Measurements from ENCODE around the gene EXD3. TPM values are rescaled to one million over a fixed set of nuclear protein-coding genes. Genes with fewer than 3 reads are reported as not detected.

Gene EXD3
- total and polyA plus RNA-seq, 9 of the 15 experiments (the other 6 are each of a cell fraction or from before 2014, with no cell fraction given): 0.29 to 12.5 (median 3.9) TPM

DNA sequence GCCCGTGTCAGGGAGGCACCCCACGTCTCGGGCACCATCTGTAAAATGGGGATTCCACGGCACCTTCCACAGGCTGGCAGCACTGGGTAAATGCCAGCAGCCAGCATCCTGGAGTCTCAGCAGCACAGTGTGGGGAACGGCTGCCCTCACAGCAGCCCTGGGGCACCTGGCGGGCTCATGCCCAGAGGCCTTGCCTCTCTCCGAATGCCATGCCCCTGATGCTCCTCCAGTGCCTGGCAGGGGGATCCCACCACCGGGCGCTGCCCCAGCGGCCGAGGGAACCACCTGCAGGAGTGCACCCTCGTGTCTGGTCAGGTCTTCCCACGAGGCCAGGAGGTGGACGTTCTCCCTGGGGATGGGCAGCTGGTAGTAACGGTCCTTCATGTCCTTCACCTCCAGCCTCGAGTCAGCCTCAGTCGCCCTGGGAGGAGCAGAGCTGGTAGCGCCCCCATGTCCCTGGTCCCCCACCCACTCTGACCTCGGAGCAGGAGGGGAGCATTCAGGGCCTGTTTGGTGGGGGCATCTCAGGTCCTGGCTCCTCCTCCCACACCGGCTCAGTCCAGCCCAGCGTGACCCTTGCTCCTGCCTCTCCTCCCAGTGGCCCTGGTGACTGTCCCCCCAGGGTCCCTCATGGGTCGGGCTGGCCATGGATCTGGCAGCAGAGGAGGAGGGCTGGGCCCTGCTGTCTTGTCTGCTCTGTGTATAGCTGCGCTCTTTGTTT lies 71.0 kb downstream of the EXD3 start (continued):
- TF ChIP-seq BHLHE40 (IDR thresholded peaks at IDR 0.05; ENCODE audit: low read length) (no peak), FIP1L1 (IDR thresholded peaks at IDR 0.05; ENCODE audit: low read depth, low read length, poor library complexity, severe bottlenecking) (no peak), CTBP1 (IDR thresholded peaks at IDR 0.05; ENCODE audit: borderline replicate concordance) (no peak), ZC3H11A (IDR thresholded peaks at IDR 0.05; ENCODE audit: low read depth, low read length) (no peak), MXI1 (IDR thresholded peaks at IDR 0.05; ENCODE audit: low read depth, low read length) (no peak), ARHGAP35 (IDR thresholded peaks at IDR 0.05; ENCODE audit: partially characterized antibody) (no peak), FOXK1 (CRISPR knock-in tag; IDR thresholded peaks at IDR 0.05; ENCODE audit: borderline replicate concordance) (no peak)

DNA sequence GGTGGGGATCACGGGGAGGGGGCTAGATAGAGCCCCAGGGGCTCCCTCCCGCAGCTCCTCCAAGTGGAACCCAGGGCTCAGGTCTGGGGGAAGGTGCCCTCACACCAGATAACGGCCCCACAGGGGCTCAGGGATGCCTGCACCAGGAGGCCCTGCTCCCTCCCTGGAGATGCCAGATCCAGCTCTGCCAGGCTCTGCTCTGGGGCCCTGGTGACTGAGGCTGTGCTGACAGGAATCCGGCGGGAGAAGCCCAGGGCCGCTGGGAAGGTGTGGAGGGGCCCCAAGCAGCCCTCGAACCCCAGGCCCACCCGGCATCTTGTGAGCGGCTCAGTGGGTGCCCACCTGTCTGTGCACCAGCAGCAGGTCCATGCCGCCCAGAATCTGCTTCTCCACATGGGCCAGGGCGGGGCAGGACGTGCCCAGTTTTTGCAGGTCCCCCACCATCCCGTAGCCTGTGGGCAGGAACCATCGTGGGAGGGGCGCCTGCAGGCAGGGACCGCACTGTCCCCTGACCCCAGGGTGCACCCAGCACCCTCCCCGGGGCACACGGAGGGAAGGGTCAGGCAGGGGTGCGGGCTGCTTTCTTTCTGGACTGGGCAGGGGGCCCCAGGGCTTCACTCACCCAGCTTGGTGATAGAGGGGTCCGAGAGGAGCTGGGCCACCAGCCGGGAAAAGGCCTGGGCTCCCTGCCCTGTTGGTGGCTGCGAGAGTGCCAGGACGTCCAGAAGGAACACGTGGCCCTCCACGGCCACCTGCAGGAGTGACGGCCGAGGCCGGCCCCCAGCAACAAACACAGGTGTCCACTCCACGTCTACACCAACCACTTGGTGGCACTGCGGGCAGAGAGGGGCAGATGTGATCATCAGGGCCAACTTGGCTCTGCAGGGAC lies 72.0 kb downstream of the EXD3 start:
- no peaks in the 10 kb centered on the region for H3K36me3 ChIP-seq (ENCODE audit: control insufficient read depth, insufficient read depth, low read length)
- H3K4me2 ChIP-seq (ENCODE audit: insufficient read depth, low read length): no peak overlapping the region
- intact Hi-C loops (cut with micrococcal nuclease): no loop called here
- ATAC-seq: no peak
- H3K27me3 ChIP-seq (ENCODE audit: control insufficient read depth in 2 of 2, insufficient read depth in 2 of 2, low read length in 2 of 2): peaks cover 2 to 21% of the 10 kb centered on the region in 2 experiments; a peak in 2 of 5 replicates
- H3K4me3 ChIP-seq: no peak overlapping the region
- peaks cover 0 to 35% of the 10 kb centered on the region in 2 experiments; a peak in 2 of 5 replicates for H3K4me1 ChIP-seq (replicated peaks in 1 of 2; ENCODE audit: control insufficient read depth in 2 of 2, insufficient read depth in 2 of 2, low read length in 2 of 2)
- H3K9me1 ChIP-seq (ENCODE audit: control insufficient read depth, insufficient read depth, low read length): no peaks in the 10 kb centered on the region
- H4K20me1 ChIP-seq (replicated peaks; ENCODE audit: control insufficient read depth, insufficient read depth, low read length): no peaks in the 10 kb centered on the region
- no TSS peak for BruUV-seq (replicated peaks)
- ChIA-PET POLR2A (no interaction called here), CTCF (ENCODE audit: low intra/inter-chr PET ratio) (no interaction called here)
- H3K9me3 ChIP-seq (replicated peaks; ENCODE audit: control insufficient read depth, insufficient read depth, low read depth, low read length): peaks cover 12% of the 10 kb centered on the region
- no peaks in the 10 kb centered on the region for H3K79me2 ChIP-seq (ENCODE audit: control insufficient read depth, insufficient read depth, low read length)
- 12% methylated on average over 23 of the region's 30 CpGs for WGBS (ENCODE audit: insufficient coverage, low coverage, missing lambda C conversion rate)
- no peak for DNase-seq (ENCODE audit: extremely low read depth in 1 of 4, low spot score in 3 of 4)
- H3K27ac ChIP-seq (ENCODE audit: extremely low read depth, low read depth, low read length): no peak overlapping the region
- in situ Hi-C loops (cut with MboI): no loop called here
- no peak overlapping the region for H3K9ac ChIP-seq (ENCODE audit: insufficient read depth in 1 of 2, low read depth in 2 of 2, low read length in 2 of 2)
- H2AFZ ChIP-seq (ENCODE audit: low read depth, low read length): no peak overlapping the region
- no peak for FAIRE-seq
- TF ChIP-seq ZBTB17 (CRISPR knock-in tag; IDR thresholded peaks at IDR 0.05) (no peak), RAD51 (IDR thresholded peaks at IDR 0.05; ENCODE audit: borderline replicate concordance, low read depth) (no peak), ZNF436 (CRISPR knock-in tag; IDR thresholded peaks at IDR 0.05) (no peak)
- TF ChIP-seq, protein P1, sequence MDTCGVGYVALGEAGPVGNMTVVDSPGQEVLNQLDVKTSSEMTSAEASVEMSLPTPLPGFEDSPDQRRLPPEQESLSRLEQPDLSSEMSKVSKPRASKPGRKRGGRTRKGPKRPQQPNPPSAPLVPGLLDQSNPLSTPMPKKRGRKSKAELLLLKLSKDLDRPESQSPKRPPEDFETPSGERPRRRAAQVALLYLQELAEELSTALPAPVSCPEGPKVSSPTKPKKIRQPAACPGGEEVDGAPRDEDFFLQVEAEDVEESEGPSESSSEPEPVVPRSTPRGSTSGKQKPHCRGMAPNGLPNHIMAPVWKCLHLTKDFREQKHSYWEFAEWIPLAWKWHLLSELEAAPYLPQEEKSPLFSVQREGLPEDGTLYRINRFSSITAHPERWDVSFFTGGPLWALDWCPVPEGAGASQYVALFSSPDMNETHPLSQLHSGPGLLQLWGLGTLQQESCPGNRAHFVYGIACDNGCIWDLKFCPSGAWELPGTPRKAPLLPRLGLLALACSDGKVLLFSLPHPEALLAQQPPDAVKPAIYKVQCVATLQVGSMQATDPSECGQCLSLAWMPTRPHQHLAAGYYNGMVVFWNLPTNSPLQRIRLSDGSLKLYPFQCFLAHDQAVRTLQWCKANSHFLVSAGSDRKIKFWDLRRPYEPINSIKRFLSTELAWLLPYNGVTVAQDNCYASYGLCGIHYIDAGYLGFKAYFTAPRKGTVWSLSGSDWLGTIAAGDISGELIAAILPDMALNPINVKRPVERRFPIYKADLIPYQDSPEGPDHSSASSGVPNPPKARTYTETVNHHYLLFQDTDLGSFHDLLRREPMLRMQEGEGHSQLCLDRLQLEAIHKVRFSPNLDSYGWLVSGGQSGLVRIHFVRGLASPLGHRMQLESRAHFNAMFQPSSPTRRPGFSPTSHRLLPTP (IDR thresholded peaks at IDR 0.05; ENCODE audit: borderline replicate concordance, extremely low read depth, insufficient read length): no peak
- TF ChIP-seq, protein P2, sequence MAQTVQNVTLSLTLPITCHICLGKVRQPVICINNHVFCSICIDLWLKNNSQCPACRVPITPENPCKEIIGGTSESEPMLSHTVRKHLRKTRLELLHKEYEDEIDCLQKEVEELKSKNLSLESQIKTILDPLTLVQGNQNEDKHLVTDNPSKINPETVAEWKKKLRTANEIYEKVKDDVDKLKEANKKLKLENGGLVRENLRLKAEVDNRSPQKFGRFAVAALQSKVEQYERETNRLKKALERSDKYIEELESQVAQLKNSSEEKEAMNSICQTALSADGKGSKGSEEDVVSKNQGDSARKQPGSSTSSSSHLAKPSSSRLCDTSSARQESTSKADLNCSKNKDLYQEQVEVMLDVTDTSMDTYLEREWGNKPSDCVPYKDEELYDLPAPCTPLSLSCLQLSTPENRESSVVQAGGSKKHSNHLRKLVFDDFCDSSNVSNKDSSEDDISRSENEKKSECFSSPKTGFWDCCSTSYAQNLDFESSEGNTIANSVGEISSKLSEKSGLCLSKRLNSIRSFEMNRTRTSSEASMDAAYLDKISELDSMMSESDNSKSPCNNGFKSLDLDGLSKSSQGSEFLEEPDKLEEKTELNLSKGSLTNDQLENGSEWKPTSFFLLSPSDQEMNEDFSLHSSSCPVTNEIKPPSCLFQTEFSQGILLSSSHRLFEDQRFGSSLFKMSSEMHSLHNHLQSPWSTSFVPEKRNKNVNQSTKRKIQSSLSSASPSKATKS (CRISPR knock-in tag; IDR thresholded peaks at IDR 0.05): no peak
